Measurements from ENCODE around the gene USP12. TPM values are rescaled to one million over a fixed set of nuclear protein-coding genes. Genes with fewer than 3 reads are reported as not detected.

Gene USP12, protein sequence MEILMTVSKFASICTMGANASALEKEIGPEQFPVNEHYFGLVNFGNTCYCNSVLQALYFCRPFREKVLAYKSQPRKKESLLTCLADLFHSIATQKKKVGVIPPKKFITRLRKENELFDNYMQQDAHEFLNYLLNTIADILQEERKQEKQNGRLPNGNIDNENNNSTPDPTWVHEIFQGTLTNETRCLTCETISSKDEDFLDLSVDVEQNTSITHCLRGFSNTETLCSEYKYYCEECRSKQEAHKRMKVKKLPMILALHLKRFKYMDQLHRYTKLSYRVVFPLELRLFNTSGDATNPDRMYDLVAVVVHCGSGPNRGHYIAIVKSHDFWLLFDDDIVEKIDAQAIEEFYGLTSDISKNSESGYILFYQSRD
- 10.9 and 13.0 TPM in 2 replicates for total RNA-seq (2014; rRNA removed; shearing (Covaris generic))

DNA sequence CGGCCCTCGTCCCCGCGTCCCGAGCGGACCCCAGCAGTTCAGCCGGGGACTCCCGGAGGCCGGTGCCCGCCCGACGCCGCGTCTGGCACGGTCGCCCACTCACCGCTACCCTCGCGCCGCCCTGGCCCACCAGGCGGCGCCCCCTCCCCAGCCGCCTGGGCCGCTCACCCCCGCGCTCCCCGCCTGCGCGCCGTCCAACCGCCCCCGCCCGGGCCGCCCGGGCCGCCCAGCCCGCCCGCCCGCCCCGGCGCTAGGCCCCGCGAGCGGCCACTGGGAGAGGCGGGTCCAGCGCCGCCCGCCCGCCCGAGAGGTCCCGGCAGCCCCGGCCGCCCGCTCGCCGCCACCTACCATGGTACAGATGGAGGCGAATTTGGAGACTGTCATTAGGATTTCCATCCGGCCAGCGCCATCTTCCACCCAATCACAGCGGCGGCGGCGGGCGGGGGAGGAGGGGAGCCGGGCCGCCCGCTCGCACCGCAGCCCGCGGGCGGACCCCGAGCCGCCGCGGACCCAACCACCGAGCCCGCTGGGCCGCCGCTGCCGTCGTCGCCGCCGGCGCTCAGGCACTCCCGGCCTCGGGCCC is at the start of gene USP12:
TSS of gene USP12 (minus strand) at position 568 of the 583 bp plus-strand sequence. CDS start at position 396, 172 bp downstream.

Other genes starting within 250 kb of the USP12 start
- gene RPL21, start 79.7 kb upstream of the USP12 start, total RNA-seq (2014; rRNA removed; shearing (Covaris generic)): 630 and 838 TPM in 2 replicates
- gene RASL11A, start 99.0 kb upstream of the USP12 start, total RNA-seq (2014; rRNA removed; shearing (Covaris generic)): 0.38 and 6.3 TPM in 2 replicates

All from A375 (cell line).